ENCODE data around the gene MOSPD3.

DNA sequence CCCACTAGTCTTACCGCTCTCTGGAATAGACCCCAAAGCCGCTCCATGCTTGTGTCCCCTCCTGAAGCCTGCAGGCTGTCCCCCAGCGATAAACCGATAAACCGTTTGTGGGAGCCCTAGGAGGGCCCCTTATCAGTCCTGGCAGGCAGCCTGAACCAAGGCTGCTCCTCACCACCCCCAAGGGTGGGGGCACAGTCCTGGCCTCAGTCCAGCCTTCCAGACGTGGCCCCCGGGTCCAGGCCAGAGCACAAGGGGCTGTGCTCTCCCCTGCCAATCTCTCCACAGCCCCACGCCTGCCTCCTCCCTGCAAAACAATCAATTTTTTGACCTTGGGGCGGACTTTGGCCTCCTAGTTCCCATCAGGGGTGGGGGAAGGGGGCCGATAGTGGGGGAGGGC lies 29.1 kb downstream of the MOSPD3 start, which contains the start of gene TFR2:
- TF ChIP-seq, protein P1, sequence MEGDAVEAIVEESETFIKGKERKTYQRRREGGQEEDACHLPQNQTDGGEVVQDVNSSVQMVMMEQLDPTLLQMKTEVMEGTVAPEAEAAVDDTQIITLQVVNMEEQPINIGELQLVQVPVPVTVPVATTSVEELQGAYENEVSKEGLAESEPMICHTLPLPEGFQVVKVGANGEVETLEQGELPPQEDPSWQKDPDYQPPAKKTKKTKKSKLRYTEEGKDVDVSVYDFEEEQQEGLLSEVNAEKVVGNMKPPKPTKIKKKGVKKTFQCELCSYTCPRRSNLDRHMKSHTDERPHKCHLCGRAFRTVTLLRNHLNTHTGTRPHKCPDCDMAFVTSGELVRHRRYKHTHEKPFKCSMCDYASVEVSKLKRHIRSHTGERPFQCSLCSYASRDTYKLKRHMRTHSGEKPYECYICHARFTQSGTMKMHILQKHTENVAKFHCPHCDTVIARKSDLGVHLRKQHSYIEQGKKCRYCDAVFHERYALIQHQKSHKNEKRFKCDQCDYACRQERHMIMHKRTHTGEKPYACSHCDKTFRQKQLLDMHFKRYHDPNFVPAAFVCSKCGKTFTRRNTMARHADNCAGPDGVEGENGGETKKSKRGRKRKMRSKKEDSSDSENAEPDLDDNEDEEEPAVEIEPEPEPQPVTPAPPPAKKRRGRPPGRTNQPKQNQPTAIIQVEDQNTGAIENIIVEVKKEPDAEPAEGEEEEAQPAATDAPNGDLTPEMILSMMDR (IDR thresholded peaks at IDR 0.05): no peak
- TF ChIP-seq POLR2AphosphoS5 (IDR thresholded peaks at IDR 0.05): no peak

Data from prostate gland (tissue), 2 donors.